Sigmoid colon (tissue), 7 donors: ENCODE measurements around the gene GTPBP2. TPM values are rescaled to one million over a fixed set of nuclear protein-coding genes. Genes with fewer than 3 reads are reported as not detected.

Experiments
- DNase-seq: peaks from one replicate; pipeline ENCODE4 v3.0.0-alpha.2; 2019
- H3K27ac ChIP-seq, 4 donors: fragments of 200-600 bp; sonication (generic); one replicate each; pipeline ENCODE4 v1.5.1; 2016 to 2019; ENCODE audit warnings: mild to moderate bottlenecking in 1 of 4
- H3K27me3 ChIP-seq, 3 donors: fragments of 200-600 bp; sonication (generic); one replicate each; pipeline ENCODE4 v1.5.1; 2019; ENCODE audit warnings: mild to moderate bottlenecking in 1 of 3
- H3K36me3 ChIP-seq, 4 donors: fragments of 200-600 bp; sonication (generic); one replicate each; pipeline ENCODE4 v1.5.1; 2016 to 2019
- H3K4me1 ChIP-seq, 4 donors: fragments of 200-600 bp; sonication (generic); one replicate each; pipeline ENCODE4 v1.5.1; 2017 to 2019
- H3K4me3 ChIP-seq, 4 donors: fragments of 200-600 bp; sonication (generic); one replicate each; pipeline ENCODE4 v1.5.1; 2017 to 2019; ENCODE audit warnings: mild to moderate bottlenecking in 2 of 4, moderate library complexity in 1 of 4
- H3K9me3 ChIP-seq, 4 donors: fragments of 200-600 bp in 3 of 4; sonication (generic) in 3 of 4; one replicate each; pipeline versions ENCODE4 v1.5.1 to v1.6.1; 2013 to 2019
- CTCF ChIP-seq, 4 experiments: fragments of 450-650 bp in 3 of 4; fragments of 200-600 bp in 1 of 4; IDR thresholded peaks; one replicate each; pipeline ENCODE4 v1.5.1; 2016 to 2019; ENCODE audit warnings: antibody characterized with exemption in 4 of 4, mild to moderate bottlenecking in 3 of 4, moderate library complexity in 2 of 4
- EP300 ChIP-seq, 4 donors: sonication (generic); formaldehyde crosslinking; IDR thresholded peaks; one replicate each; pipeline ENCODE4 v1.6.1; 2017; ENCODE audit warnings: antibody characterized with exemption in 4 of 4
- POLR2A ChIP-seq, 2 donors: fragments of 450-650 bp; IDR thresholded peaks; one replicate each; pipeline ENCODE4 v1.6.1; 2016; ENCODE audit warnings: antibody characterized with exemption in 2 of 2, mild to moderate bottlenecking in 2 of 2, moderate library complexity in 2 of 2
- POLR2AphosphoS5 ChIP-seq, 4 donors: sonication (generic); formaldehyde crosslinking; IDR thresholded peaks; one replicate each; pipeline ENCODE4 v1.6.1; 2017; ENCODE audit warnings: antibody characterized with exemption in 4 of 4
- WGBS, 2 donors: extraction: QIAGEN DNeasy Blood & Tissue Kit; methylation state at CpG; one replicate each; pipeline ENCODE4 v1.1.7; 2013; 5-methylcytosine and 5-hydroxymethylcytosine counted together
- intact Hi-C: fragments of 100-400 bp; cut with DNase I; formaldehyde crosslinking; loops from one replicate; pipeline ENCODE4 v1.15.1; 2023
- polyA plus RNA-seq, 3 donors: library from polyadenylated mRNA; stranded (reverse); fragments of 200-250 nt; gene quantifications; one replicate each; pipeline ENCODE4 v1.2.3, GENCODE V29; 2013
- total RNA-seq, 4 donors: library from RNA; depleted of rRNA; stranded (reverse); fragments of >200 nt; gene quantifications; one replicate each; pipeline ENCODE4 v1.1.0, GENCODE V29; 2016
- donor health status: healthy with polysubstance abuse.
- donor health status: Bipolar disorder and iron deficiency.
- donor health status: healthy.

The GTPBP2 gene
- total and polyA plus RNA-seq, 7 donors = 26.8 to 71.0 (median 36.6) TPM

GRCh38 chr6:43579171-43579570, 49.9 kb downstream of the GTPBP2 start:
- peaks cover 0 to 21% (median 3%) of the 10 kb centered on the region in 4 donors for H3K36me3 ChIP-seq
- DNase-seq = no peak
- TF ChIP-seq CTCF (IDR thresholded peaks at IDR 0.05) = no peak
- no peak for TF ChIP-seq POLR2A (IDR thresholded peaks at IDR 0.05)
- TF ChIP-seq EP300 (IDR thresholded peaks at IDR 0.05) = no peak
- no peak for TF ChIP-seq POLR2AphosphoS5 (IDR thresholded peaks at IDR 0.05)
- no peak overlapping the region for H3K4me3 ChIP-seq
- intact Hi-C loops = no loop called here
- H3K27ac ChIP-seq = no peak overlapping the region
- no peaks in the 10 kb centered on the region for H3K9me3 ChIP-seq
- 91 to 94% methylated on average over 2 of the region's 2 CpGs for WGBS, 2 donors
- peaks cover 0 to 31% (median 22%) of the 10 kb centered on the region in 4 donors for H3K4me1 ChIP-seq
- H3K27me3 ChIP-seq = no peaks in the 10 kb centered on the region

- Histone ChIP-seq H3K27me3 (no peaks in the 10 kb centered on the region), H3K27ac (no peak overlapping the region), H3K4me3 (no peak overlapping the region), H3K9me3 (no peaks in the 10 kb centered on the region), H3K36me3 (peaks cover 0 to 17% (median 2%) of the 10 kb centered on the region in 4 donors), H3K4me1 (peaks cover 0 to 31% (median 24%) of the 10 kb centered on the region in 4 donors)
- TF ChIP-seq POLR2A (IDR thresholded peaks at IDR 0.05) (no peak), EP300 (IDR thresholded peaks at IDR 0.05) (no peak), CTCF (IDR thresholded peaks at IDR 0.05) (no peak), POLR2AphosphoS5 (IDR thresholded peaks at IDR 0.05) (no peak)
- 93 to 94% methylated on average over 3 of the region's 3 CpGs for WGBS, 2 donors
- intact Hi-C loops = no loop called here
- DNase-seq = no peak
Measured at GRCh38 chr6:43578748-43579147, 50.3 kb downstream of the GTPBP2 start.

GRCh38 chr6:43575772-43576551, 53.1 kb downstream of the GTPBP2 start, which contains the start of the genes POLH and XPO5:
TSS of gene POLH (plus strand) at chr6:43576185. CDS start at chr6:43582320, 6,135 bp downstream.
TSS of gene XPO5 (minus strand) at chr6:43576038. CDS start at chr6:43575864, 174 bp downstream.
- Histone ChIP-seq H3K27me3 (no peaks in the 10 kb centered on the region), H3K27ac (peak within 1 kb of the TSS; percentile 75 to 80 (median 78)), H3K4me3 (peak within 1 kb of the TSS; percentile 63 to 97 (median 82)), H3K4me1 (peaks cover 0 to 31% (median 24%) of the 10 kb centered on the region in 4 donors), H3K36me3 (peaks cover 0 to 24% (median 8%) of the 10 kb centered on the region in 4 donors), H3K9me3 (no peaks in the 10 kb centered on the region)
- TF ChIP-seq CTCF (IDR thresholded peaks at IDR 0.05) (no peak), POLR2A (IDR thresholded peaks at IDR 0.05) (peak; percentile 67 to 83), POLR2AphosphoS5 (IDR thresholded peaks at IDR 0.05) (peak; percentile 84 to 94 (median 90)), EP300 (IDR thresholded peaks at IDR 0.05) (no peak)
- peak; percentile 95 for DNase-seq
- intact Hi-C loops = no loop called here
- 0 to 1% methylated on average over 76 of the region's 76 CpGs for WGBS, 2 donors

- H3K27ac ChIP-seq = peak overlapping the region; percentile 70 to 80 (median 76)
- H3K36me3 ChIP-seq = peaks cover 0 to 31% (median 11%) of the 10 kb centered on the region in 4 donors
- peaks cover 0 to 31% (median 24%) of the 10 kb centered on the region in 4 donors for H3K4me1 ChIP-seq
- H3K9me3 ChIP-seq = no peaks in the 10 kb centered on the region
- peak overlapping the region; percentile 63 to 97 (median 82) for H3K4me3 ChIP-seq
- H3K27me3 ChIP-seq = no peaks in the 10 kb centered on the region
- no peak for DNase-seq
- WGBS, 2 donors = 0% methylated on average over 38 of the region's 38 CpGs
- no peak for TF ChIP-seq CTCF (IDR thresholded peaks at IDR 0.05)
- no peak for TF ChIP-seq EP300 (IDR thresholded peaks at IDR 0.05)
- TF ChIP-seq POLR2A (IDR thresholded peaks at IDR 0.05) = no peak
- TF ChIP-seq POLR2AphosphoS5 (IDR thresholded peaks at IDR 0.05) = no peak
- intact Hi-C loops = no loop called here
Measured at GRCh38 chr6:43575105-43575771, 53.8 kb downstream of the GTPBP2 start.
